ENCODE measurements around the gene SUB1.
A peak's percentile ranks its signal among the peaks of the same experiment; 100 is the strongest.

SUB1 gene

DNA sequence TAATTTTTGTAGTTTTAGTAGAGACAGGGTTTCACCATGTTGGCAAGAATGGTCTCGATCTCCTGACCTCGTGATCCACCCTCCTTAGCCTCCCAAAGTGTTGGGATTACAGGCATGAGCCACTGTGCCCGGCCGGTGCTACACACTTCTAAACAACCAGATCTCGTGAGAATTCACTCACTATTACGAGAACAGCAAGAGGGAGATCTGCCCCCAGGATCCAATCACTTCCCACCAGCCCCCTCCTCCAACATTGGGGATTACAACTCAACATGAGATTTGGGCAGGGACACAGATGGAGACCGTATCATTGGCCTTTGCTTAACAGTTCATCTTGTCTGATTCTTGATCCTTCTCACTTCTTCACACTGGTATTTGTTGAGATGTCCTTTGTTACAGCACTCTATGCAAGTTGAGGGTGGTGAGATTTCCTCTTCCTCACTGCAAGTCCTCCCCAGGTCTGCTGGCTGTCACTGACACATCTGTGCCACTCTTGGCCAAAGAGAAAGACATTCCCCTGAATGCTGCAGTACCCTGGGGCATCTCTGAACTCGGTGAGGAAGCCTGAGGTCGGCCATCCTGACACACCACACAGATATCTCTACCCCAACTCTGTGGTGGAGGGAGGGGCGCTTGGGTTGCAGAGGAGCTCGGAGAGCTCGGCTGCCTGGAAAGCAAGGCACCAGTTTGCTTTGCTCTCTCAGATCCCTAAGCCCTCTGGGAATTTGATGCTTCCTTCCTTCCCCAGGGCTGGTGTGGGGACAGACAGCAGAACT lies 4.2 kb upstream of the SUB1 start:
- Histone ChIP-seq H3K9me2 (replicated peaks; ENCODE audit: insufficient read depth, low read length) (no peaks in the 10 kb centered on the region), H3K4me2 (ENCODE audit: low read depth, low read length) (peak overlapping the region; percentile 22; the same call in 1 of the 2 replicates), H3K9me3 (replicated peaks; ENCODE audit: insufficient read depth, low read length) (no peaks in the 10 kb centered on the region), H3K27me3 (replicated peaks; ENCODE audit: insufficient read depth, low read length) (no peaks in the 10 kb centered on the region), H3K27ac (ENCODE audit: low read length) (peak overlapping the region; percentile 94; the same call in 1 of the 2 replicates), H2AFZ (ENCODE audit: low read length) (no peak overlapping the region), H3K4me3 (ENCODE audit: low read length) (no peak overlapping the region), H4K20me1 (ENCODE audit: insufficient read depth, low read length) (no peaks in the 10 kb centered on the region), H3K36me3 (replicated peaks; ENCODE audit: insufficient read depth, low read length) (no peaks in the 10 kb centered on the region), H3K79me2 (ENCODE audit: low read length) (peaks cover 34% of the 10 kb centered on the region), H3F3A (ENCODE audit: insufficient read depth, low read length) (peaks cover 51% of the 10 kb centered on the region), H3K4me1 (ENCODE audit: low read length) (peaks cover 62% of the 10 kb centered on the region), H3K9ac (ENCODE audit: low read length) (peak overlapping the region; percentile 10; the same call in 1 of the 2 replicates)
- DNase-seq = no peak
- TF ChIP-seq EZH2phosphoT487 (IDR thresholded peaks at IDR 0.05; ENCODE audit: low read length) (no peak), EZH2 (optimal IDR thresholded peaks at IDR 0.05; ENCODE audit: low read depth, low read length) (no peak)
- TF ChIP-seq, protein P1, sequence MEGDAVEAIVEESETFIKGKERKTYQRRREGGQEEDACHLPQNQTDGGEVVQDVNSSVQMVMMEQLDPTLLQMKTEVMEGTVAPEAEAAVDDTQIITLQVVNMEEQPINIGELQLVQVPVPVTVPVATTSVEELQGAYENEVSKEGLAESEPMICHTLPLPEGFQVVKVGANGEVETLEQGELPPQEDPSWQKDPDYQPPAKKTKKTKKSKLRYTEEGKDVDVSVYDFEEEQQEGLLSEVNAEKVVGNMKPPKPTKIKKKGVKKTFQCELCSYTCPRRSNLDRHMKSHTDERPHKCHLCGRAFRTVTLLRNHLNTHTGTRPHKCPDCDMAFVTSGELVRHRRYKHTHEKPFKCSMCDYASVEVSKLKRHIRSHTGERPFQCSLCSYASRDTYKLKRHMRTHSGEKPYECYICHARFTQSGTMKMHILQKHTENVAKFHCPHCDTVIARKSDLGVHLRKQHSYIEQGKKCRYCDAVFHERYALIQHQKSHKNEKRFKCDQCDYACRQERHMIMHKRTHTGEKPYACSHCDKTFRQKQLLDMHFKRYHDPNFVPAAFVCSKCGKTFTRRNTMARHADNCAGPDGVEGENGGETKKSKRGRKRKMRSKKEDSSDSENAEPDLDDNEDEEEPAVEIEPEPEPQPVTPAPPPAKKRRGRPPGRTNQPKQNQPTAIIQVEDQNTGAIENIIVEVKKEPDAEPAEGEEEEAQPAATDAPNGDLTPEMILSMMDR (IDR thresholded peaks at IDR 0.05; ENCODE audit: low read length) = no peak

DNA sequence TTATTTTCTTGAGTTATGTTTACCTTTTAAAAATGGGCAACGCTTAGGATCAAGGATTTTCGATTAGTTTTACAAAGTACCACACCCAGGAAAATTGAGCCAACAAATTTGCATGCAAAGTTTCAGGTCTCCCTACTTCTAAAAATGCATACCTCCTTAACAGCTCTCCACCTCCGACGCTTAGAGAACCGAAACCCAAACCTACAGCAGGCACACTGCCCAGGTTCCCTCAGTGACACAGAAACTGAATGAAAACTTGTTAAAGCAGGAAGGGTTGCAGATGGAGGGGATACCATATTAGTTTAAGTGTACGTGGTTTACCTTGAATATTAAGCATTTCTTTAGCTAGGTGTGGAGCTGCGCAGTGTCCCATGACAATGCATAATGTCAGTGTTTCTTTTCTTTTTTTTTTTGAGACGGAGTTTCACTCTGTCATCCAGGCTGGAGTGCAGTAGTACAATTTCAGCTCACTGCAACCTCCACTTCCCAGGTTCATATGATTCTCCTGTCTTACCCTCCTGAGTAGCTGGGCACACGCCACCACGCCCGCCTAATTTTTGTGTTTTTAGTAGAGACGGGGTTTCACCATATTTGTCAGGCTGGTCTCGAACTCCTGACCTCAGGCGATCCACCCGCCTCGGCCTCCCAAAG lies 1.6 kb upstream of the SUB1 start:
- Histone ChIP-seq H3K9me2 (replicated peaks; ENCODE audit: insufficient read depth, low read length) (no peaks in the 10 kb centered on the region), H3F3A (ENCODE audit: insufficient read depth, low read length) (peaks cover 69% of the 10 kb centered on the region), H3K79me2 (ENCODE audit: low read length) (peaks cover 59% of the 10 kb centered on the region), H3K27ac (ENCODE audit: low read length) (peak overlapping the region; percentile 94), H3K36me3 (replicated peaks; ENCODE audit: insufficient read depth, low read length) (no peaks in the 10 kb centered on the region; the same call in 1 of the 2 replicates), H3K9me3 (replicated peaks; ENCODE audit: insufficient read depth, low read length) (no peaks in the 10 kb centered on the region), H3K27me3 (replicated peaks; ENCODE audit: insufficient read depth, low read length) (no peaks in the 10 kb centered on the region), H4K20me1 (ENCODE audit: insufficient read depth, low read length) (peaks cover 9% of the 10 kb centered on the region), H3K4me2 (ENCODE audit: low read depth, low read length) (peak overlapping the region; percentile 79), H3K9ac (ENCODE audit: low read length) (peak overlapping the region; percentile 74), H3K4me1 (ENCODE audit: low read length) (peaks cover 39% of the 10 kb centered on the region), H3K4me3 (ENCODE audit: low read length) (peak overlapping the region; percentile 40), H2AFZ (ENCODE audit: low read length) (no peak overlapping the region)
- TF ChIP-seq EZH2phosphoT487 (IDR thresholded peaks at IDR 0.05; ENCODE audit: low read length) = no peak
- TF ChIP-seq, protein P1 (IDR thresholded peaks at IDR 0.05; ENCODE audit: low read length) = no peak
- TF ChIP-seq EZH2 (optimal IDR thresholded peaks at IDR 0.05; ENCODE audit: low read depth, low read length) = no peak
- DNase-seq = peak; percentile 93

DNA sequence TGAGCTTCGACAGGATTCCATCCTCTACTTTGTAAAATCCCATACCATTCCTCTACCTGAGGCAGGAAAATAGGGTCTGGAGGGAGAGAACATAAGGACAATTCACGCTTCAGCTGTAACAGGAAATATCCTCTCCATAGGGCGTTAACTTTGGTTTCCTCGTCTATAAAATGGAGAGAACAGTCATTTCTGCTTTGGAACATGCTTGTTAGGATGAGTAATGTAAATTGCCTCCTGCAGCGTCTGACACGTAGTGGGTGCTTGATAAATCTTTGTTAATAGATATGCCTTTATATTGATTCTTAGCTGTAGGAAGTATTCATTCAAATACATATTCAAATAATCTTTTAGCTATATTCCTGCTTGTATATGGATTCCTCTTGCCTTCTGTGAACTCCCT lies 711 bp upstream of the SUB1 start:
- TF ChIP-seq EZH2phosphoT487 (IDR thresholded peaks at IDR 0.05; ENCODE audit: low read length) = no peak
- Histone ChIP-seq H3K36me3 (replicated peaks; ENCODE audit: insufficient read depth, low read length) (no peaks in the 10 kb centered on the region; the same call in 1 of the 2 replicates), H3K27ac (ENCODE audit: low read length) (peak overlapping the region; percentile 94), H4K20me1 (ENCODE audit: insufficient read depth, low read length) (peaks cover 11% of the 10 kb centered on the region), H3K27me3 (replicated peaks; ENCODE audit: insufficient read depth, low read length) (no peaks in the 10 kb centered on the region), H2AFZ (ENCODE audit: low read length) (no peak overlapping the region), H3K4me1 (ENCODE audit: low read length) (peaks cover 42% of the 10 kb centered on the region), H3K4me2 (ENCODE audit: low read depth, low read length) (peak overlapping the region; percentile 79), H3K79me2 (ENCODE audit: low read length) (peaks cover 69% of the 10 kb centered on the region), H3K9me2 (replicated peaks; ENCODE audit: insufficient read depth, low read length) (no peaks in the 10 kb centered on the region), H3K4me3 (ENCODE audit: low read length) (peak overlapping the region; percentile 92), H3F3A (ENCODE audit: insufficient read depth, low read length) (peaks cover 78% of the 10 kb centered on the region), H3K9me3 (replicated peaks; ENCODE audit: insufficient read depth, low read length) (no peaks in the 10 kb centered on the region), H3K9ac (ENCODE audit: low read length) (peak overlapping the region; percentile 100; the same call in 1 of the 2 replicates)
- no peak for DNase-seq
